ENCODE measurements around the gene PTPRG.

DNA sequence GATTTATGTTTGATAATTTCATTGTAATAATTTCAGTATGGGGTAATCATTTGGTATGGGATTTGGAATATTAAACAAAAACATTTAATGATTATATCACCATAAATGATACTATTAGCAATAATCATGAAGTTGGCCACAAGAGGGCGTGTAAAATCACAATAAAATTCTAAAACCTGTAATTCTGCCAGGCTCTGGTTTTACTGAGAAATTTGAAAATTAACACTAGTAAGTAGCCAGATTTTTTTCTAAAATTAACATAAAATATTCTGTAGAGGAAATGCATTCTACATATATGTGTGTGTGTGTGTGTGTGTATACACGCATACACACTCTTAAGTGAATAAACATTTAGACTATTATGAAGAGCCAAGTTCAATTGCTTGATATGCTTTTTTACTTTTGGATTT lies 771.5 kb downstream of the PTPRG start:
- TF ChIP-seq, protein P1, sequence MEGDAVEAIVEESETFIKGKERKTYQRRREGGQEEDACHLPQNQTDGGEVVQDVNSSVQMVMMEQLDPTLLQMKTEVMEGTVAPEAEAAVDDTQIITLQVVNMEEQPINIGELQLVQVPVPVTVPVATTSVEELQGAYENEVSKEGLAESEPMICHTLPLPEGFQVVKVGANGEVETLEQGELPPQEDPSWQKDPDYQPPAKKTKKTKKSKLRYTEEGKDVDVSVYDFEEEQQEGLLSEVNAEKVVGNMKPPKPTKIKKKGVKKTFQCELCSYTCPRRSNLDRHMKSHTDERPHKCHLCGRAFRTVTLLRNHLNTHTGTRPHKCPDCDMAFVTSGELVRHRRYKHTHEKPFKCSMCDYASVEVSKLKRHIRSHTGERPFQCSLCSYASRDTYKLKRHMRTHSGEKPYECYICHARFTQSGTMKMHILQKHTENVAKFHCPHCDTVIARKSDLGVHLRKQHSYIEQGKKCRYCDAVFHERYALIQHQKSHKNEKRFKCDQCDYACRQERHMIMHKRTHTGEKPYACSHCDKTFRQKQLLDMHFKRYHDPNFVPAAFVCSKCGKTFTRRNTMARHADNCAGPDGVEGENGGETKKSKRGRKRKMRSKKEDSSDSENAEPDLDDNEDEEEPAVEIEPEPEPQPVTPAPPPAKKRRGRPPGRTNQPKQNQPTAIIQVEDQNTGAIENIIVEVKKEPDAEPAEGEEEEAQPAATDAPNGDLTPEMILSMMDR (conservative IDR thresholded peaks at IDR 0.05; ENCODE audit: low read depth in 2 of 2): peak in 1 of 2 experiments; percentile 95; a peak in 3 of 4 replicates
- TF ChIP-seq EZH2 (IDR thresholded peaks at IDR 0.05; ENCODE audit: low read depth, unreplicated experiment) (no peak), NANOG (IDR thresholded peaks at IDR 0.05; ENCODE audit: borderline replicate concordance) (no peak), EZH2phosphoT487 (IDR thresholded peaks at IDR 0.05; ENCODE audit: unreplicated experiment) (no peak), JUNB (IDR thresholded peaks at IDR 0.05; ENCODE audit: unreplicated experiment) (no peak), ZNF331 (CRISPR knock-in tag; IDR thresholded peaks at IDR 0.05; ENCODE audit: low read depth) (no peak), POLR2AphosphoS5 (IDR thresholded peaks at IDR 0.05; ENCODE audit: low read depth) (no peak)
- TF ChIP-seq, protein P2, sequence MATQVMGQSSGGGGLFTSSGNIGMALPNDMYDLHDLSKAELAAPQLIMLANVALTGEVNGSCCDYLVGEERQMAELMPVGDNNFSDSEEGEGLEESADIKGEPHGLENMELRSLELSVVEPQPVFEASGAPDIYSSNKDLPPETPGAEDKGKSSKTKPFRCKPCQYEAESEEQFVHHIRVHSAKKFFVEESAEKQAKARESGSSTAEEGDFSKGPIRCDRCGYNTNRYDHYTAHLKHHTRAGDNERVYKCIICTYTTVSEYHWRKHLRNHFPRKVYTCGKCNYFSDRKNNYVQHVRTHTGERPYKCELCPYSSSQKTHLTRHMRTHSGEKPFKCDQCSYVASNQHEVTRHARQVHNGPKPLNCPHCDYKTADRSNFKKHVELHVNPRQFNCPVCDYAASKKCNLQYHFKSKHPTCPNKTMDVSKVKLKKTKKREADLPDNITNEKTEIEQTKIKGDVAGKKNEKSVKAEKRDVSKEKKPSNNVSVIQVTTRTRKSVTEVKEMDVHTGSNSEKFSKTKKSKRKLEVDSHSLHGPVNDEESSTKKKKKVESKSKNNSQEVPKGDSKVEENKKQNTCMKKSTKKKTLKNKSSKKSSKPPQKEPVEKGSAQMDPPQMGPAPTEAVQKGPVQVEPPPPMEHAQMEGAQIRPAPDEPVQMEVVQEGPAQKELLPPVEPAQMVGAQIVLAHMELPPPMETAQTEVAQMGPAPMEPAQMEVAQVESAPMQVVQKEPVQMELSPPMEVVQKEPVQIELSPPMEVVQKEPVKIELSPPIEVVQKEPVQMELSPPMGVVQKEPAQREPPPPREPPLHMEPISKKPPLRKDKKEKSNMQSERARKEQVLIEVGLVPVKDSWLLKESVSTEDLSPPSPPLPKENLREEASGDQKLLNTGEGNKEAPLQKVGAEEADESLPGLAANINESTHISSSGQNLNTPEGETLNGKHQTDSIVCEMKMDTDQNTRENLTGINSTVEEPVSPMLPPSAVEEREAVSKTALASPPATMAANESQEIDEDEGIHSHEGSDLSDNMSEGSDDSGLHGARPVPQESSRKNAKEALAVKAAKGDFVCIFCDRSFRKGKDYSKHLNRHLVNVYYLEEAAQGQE (IDR thresholded peaks at IDR 0.05; ENCODE audit: unreplicated experiment): no peak

Measured in GM23338 (cell line).